GM18526 (cell line): ENCODE data around the gene NCKAP5L.

Source experiments
- POLR2A ChIP-seq: IDR thresholded peaks from 3 replicates; pipeline ENCODE4 v1.6.1; 2011; ENCODE audit not compliant: insufficient read length; ENCODE audit errors: extremely low read depth

Gene NCKAP5L

GRCh38 chr12:49838973-49839633 lies 10.9 kb upstream of the NCKAP5L start:
- no peak for TF ChIP-seq POLR2A

- no peak for TF ChIP-seq POLR2A
Measured at GRCh38 chr12:49832836-49833421, 4.7 kb upstream of the NCKAP5L start.

GRCh38 chr12:49831717-49832116 lies 3.5 kb upstream of the NCKAP5L start:
- TF ChIP-seq POLR2A, result no peak

- no peak for TF ChIP-seq POLR2A
Measured at GRCh38 chr12:49827401-49828099, 663 bp downstream of the NCKAP5L start.

GRCh38 chr12:49827051-49827400 lies 1.2 kb downstream of the NCKAP5L start:
- TF ChIP-seq POLR2A, result no peak

GRCh38 chr12:49825971-49826421 lies 2.2 kb downstream of the NCKAP5L start:
- no peak for TF ChIP-seq POLR2A

GRCh38 chr12:49825360-49825970 lies 2.7 kb downstream of the NCKAP5L start:
- no peak for TF ChIP-seq POLR2A

GRCh38 chr12:49824895-49825294 lies 3.3 kb downstream of the NCKAP5L start:
- TF ChIP-seq POLR2A, result no peak

- no peak for TF ChIP-seq POLR2A
Measured at GRCh38 chr12:49824416-49824815, 3.8 kb downstream of the NCKAP5L start.

- no peak for TF ChIP-seq POLR2A
Measured at GRCh38 chr12:49823951-49824350, 4.3 kb downstream of the NCKAP5L start.

GRCh38 chr12:49823350-49823749 lies 4.9 kb downstream of the NCKAP5L start:
- no peak for TF ChIP-seq POLR2A

- no peak for TF ChIP-seq POLR2A
Measured at GRCh38 chr12:49821373-49822287, 6.6 kb downstream of the NCKAP5L start.

- TF ChIP-seq POLR2A, result no peak
Measured at GRCh38 chr12:49819786-49820185, 8.4 kb downstream of the NCKAP5L start.

- no peak for TF ChIP-seq POLR2A
Measured at GRCh38 chr12:49818241-49818895, 9.8 kb downstream of the NCKAP5L start.
